IMR-90 (cell line): ENCODE measurements around the gene MTUS2.

Source experiments
- CTCF ChIP-seq: conservative IDR thresholded peaks from 2 replicates; pipeline ENCODE4 v1.5.1; 2012; ENCODE audit warnings: mild to moderate bottlenecking, low read depth, low read length, improper control_type of control experiment
- MAZ ChIP-seq: IDR thresholded peaks from 2 replicates; pipeline ENCODE4 v1.6.1; 2012; ENCODE audit warnings: low read depth, mild to moderate bottlenecking, low read length, improper control_type of control experiment, moderate library complexity, borderline replicate concordance
- POLR2A ChIP-seq: IDR thresholded peaks from 2 replicates; pipeline ENCODE4 v1.6.1; 2012; ENCODE audit warnings: mild to moderate bottlenecking, low read depth, low read length
- SMC3 ChIP-seq: fragments of 150-350 bp; IDR thresholded peaks from 2 replicates; pipeline ENCODE4 v1.6.1; 2016; ENCODE audit warnings: low read depth, mild to moderate bottlenecking, antibody characterized with exemption, low read length, moderate library complexity

- no peak for TF ChIP-seq CTCF
- no peak for TF ChIP-seq POLR2A
- TF ChIP-seq MAZ = no peak
- no peak for TF ChIP-seq SMC3
These were observed 687.2 kb downstream of the MTUS2 start for GRCh38 chr13:29507356-29507755.
